IPS DF 4.7 (cell line): ENCODE data around the gene PNLIP.

Experiments used
- DNase-seq: peaks from one replicate; pipeline ENCODE4 v3.0.0-alpha.2; 2013; ENCODE audit warnings: low spot score; ENCODE audit errors: extremely low read depth

Gene PNLIP

GRCh38 chr10:116545756-116546155 is at the start of gene PNLIP:
PNLIP (plus strand) TSS chr10:116545931; CDS start chr10:116546093, 162 bp downstream.
- no peak for DNase-seq

- no peak for DNase-seq
These were observed 40.9 kb upstream of the PNLIP start for GRCh38 chr10:116504786-116505185.

GRCh38 chr10:116510565-116510964 is 35.2 kb upstream of the PNLIP start:
- DNase-seq = no peak

- no peak for DNase-seq
These were observed 34.4 kb upstream of the PNLIP start for GRCh38 chr10:116511365-116511764.

- no peak for DNase-seq
These were observed 24.1 kb upstream of the PNLIP start for GRCh38 chr10:116521424-116522290.

- DNase-seq = no peak
These were observed 22.8 kb upstream of the PNLIP start for GRCh38 chr10:116522803-116523381.

GRCh38 chr10:116524736-116525135 is 21.0 kb upstream of the PNLIP start:
- no peak for DNase-seq

- DNase-seq = no peak
These were observed 19.5 kb upstream of the PNLIP start for GRCh38 chr10:116526219-116526618.

- DNase-seq = no peak
These were observed 8.9 kb upstream of the PNLIP start for GRCh38 chr10:116536810-116537209.

GRCh38 chr10:116538456-116538855 is 7.3 kb upstream of the PNLIP start:
- DNase-seq = no peak

GRCh38 chr10:116538992-116539391 is 6.7 kb upstream of the PNLIP start:
- no peak for DNase-seq

GRCh38 chr10:116540814-116541213 is 4.9 kb upstream of the PNLIP start:
- no peak for DNase-seq

GRCh38 chr10:116542007-116542677 is 3.6 kb upstream of the PNLIP start:
- no peak for DNase-seq

- DNase-seq = no peak
These were observed 609 bp upstream of the PNLIP start for GRCh38 chr10:116545122-116545521.

- DNase-seq = no peak
These were observed 2.6 kb downstream of the PNLIP start for GRCh38 chr10:116548301-116548700.

- no peak for DNase-seq
These were observed 7.7 kb downstream of the PNLIP start for GRCh38 chr10:116553378-116553980.

- DNase-seq = no peak
These were observed 8.9 kb downstream of the PNLIP start for GRCh38 chr10:116554628-116555027.

- no peak for DNase-seq
These were observed 10.1 kb downstream of the PNLIP start for GRCh38 chr10:116555880-116556279.

- DNase-seq = no peak
These were observed 11.7 kb downstream of the PNLIP start for GRCh38 chr10:116557305-116557880.

GRCh38 chr10:116565534-116565933 is 19.8 kb downstream of the PNLIP start:
- DNase-seq = no peak

- no peak for DNase-seq
These were observed 21.2 kb downstream of the PNLIP start for GRCh38 chr10:116566932-116567331.

- no peak for DNase-seq
These were observed 21.6 kb downstream of the PNLIP start for GRCh38 chr10:116567335-116567734.
